OCI-LY7 (cell line): Measurements from ENCODE around the gene TBC1D21.

Source experiments
- EZH2phosphoT487 ChIP-seq: fragments of 200-600 bp; sonication (generic); IDR thresholded peaks from 2 replicates; pipeline ENCODE4 v1.6.1; 2018; ENCODE audit warnings: low read depth, borderline replicate concordance, mild to moderate bottlenecking, mixed run types, antibody characterized with exemption, low read length, moderate library complexity, mixed read lengths
- TF ChIP-seq, protein P1 (sequence below): fragments of 200-600 bp; sonication (generic); conservative IDR thresholded peaks from 2 replicates; pipeline ENCODE4 v1.5.1; 2014; ENCODE audit warnings: mild to moderate bottlenecking, antibody characterized with exemption, low read length, moderate library complexity, mixed read lengths

DNA sequence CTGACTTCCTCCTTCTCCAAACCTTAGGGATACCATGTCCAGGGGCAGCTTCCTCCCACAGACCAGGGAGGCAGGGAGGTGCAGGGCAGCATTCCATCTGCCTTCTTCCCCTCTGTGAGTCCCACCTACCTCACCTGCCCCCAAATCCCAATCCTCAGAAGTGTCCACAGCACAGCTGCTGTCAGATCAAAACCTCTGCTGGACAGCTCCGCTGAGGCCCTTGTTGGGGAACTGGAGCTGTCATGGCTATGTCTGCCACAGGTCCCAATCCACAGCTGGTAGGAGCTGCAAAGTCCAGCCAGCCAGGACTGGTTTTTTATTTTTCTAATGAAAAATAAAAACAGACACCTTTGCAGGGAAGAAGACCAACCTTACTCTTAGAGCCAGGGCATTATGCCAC lies 40.7 kb upstream of the TBC1D21 start:
- TF ChIP-seq, protein P1, sequence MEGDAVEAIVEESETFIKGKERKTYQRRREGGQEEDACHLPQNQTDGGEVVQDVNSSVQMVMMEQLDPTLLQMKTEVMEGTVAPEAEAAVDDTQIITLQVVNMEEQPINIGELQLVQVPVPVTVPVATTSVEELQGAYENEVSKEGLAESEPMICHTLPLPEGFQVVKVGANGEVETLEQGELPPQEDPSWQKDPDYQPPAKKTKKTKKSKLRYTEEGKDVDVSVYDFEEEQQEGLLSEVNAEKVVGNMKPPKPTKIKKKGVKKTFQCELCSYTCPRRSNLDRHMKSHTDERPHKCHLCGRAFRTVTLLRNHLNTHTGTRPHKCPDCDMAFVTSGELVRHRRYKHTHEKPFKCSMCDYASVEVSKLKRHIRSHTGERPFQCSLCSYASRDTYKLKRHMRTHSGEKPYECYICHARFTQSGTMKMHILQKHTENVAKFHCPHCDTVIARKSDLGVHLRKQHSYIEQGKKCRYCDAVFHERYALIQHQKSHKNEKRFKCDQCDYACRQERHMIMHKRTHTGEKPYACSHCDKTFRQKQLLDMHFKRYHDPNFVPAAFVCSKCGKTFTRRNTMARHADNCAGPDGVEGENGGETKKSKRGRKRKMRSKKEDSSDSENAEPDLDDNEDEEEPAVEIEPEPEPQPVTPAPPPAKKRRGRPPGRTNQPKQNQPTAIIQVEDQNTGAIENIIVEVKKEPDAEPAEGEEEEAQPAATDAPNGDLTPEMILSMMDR: no peak
- no peak for TF ChIP-seq EZH2phosphoT487
